ENCODE results near the gene MLPH. TPM values are rescaled to one million over a fixed set of nuclear protein-coding genes. Genes with fewer than 3 reads are reported as not detected.

Gene MLPH
- total and polyA plus RNA-seq, 9 of the 15 experiments (the other 6 are each of a cell fraction or from before 2014, with no cell fraction given), result 0.22 TPM; not detected in 8

GRCh38 chr2:237538001-237538720 lies 51.1 kb downstream of the MLPH start:
- no peak overlapping the region for H3K9ac ChIP-seq (ENCODE audit: insufficient read depth in 1 of 2, low read depth in 2 of 2, low read length in 2 of 2)
- peaks cover 6 to 68% of the 10 kb centered on the region in 2 experiments; a peak in 3 of 5 replicates for H3K27me3 ChIP-seq (ENCODE audit: control insufficient read depth in 2 of 2, insufficient read depth in 2 of 2, low read length in 2 of 2)
- ATAC-seq (no peak), FAIRE-seq (no peak), DNase-seq (ENCODE audit: extremely low read depth in 1 of 4, low spot score in 3 of 4) (no peak)
- BruUV-seq (replicated peaks), result no TSS peak
- 0% methylated on average over 21 of the region's 29 CpGs for WGBS (ENCODE audit: insufficient coverage, low coverage, missing lambda C conversion rate)
- ChIA-PET POLR2A (interaction anchor here (1.6 kb wide), 1 partner anchor 15 kb away, joined by 3 read pairs; no protein-coding TSS in a partner anchor), CTCF (ENCODE audit: low intra/inter-chr PET ratio) (interaction anchor here (0.6 kb wide), 1 partner anchor 1991 kb away, joined by 3 read pairs; no protein-coding TSS in a partner anchor)
- no peaks in the 10 kb centered on the region for H3K79me2 ChIP-seq (ENCODE audit: control insufficient read depth, insufficient read depth, low read length)
- H4K20me1 ChIP-seq (replicated peaks; ENCODE audit: control insufficient read depth, insufficient read depth, low read length), result no peaks in the 10 kb centered on the region
- intact Hi-C loops (cut with micrococcal nuclease), result no loop called here
- no peak overlapping the region for H2AFZ ChIP-seq (ENCODE audit: low read depth, low read length)
- no peaks in the 10 kb centered on the region for H3K9me3 ChIP-seq (replicated peaks; ENCODE audit: control insufficient read depth, insufficient read depth, low read depth, low read length)
- H3K4me3 ChIP-seq, result no peak overlapping the region
- no peaks in the 10 kb centered on the region for H3K9me1 ChIP-seq (ENCODE audit: control insufficient read depth, insufficient read depth, low read length)
- in situ Hi-C loops (cut with MboI), result no loop called here
- H3K4me2 ChIP-seq (ENCODE audit: insufficient read depth, low read length), result no peak overlapping the region
- no peak overlapping the region for H3K27ac ChIP-seq (ENCODE audit: extremely low read depth, low read depth, low read length)
- no peaks in the 10 kb centered on the region for H3K36me3 ChIP-seq (ENCODE audit: control insufficient read depth, insufficient read depth, low read length)
- H3K4me1 ChIP-seq (replicated peaks in 1 of 2; ENCODE audit: control insufficient read depth in 2 of 2, insufficient read depth in 2 of 2, low read length in 2 of 2), result no peaks in the 10 kb centered on the region; a peak in 2 of 5 replicates
- TF ChIP-seq CAMTA2 (CRISPR knock-in tag; conservative IDR thresholded peaks at IDR 0.05), result no peak
- no peak for TF ChIP-seq NCOA1 (IDR thresholded peaks at IDR 0.05; ENCODE audit: low read depth)
- no peak for TF ChIP-seq ETV1 (tag; conservative IDR thresholded peaks at IDR 0.05; ENCODE audit: low read depth)
- TF ChIP-seq CUX1 (CRISPR knock-in tag; IDR thresholded peaks at IDR 0.05), result no peak
- no peak for TF ChIP-seq ZNF408 (CRISPR knock-in tag; IDR thresholded peaks at IDR 0.05; ENCODE audit: low read depth)
- no peak for TF ChIP-seq JUNB (CRISPR knock-in tag; conservative IDR thresholded peaks at IDR 0.05)
- no peak for TF ChIP-seq ZC3H8 (IDR thresholded peaks at IDR 0.05)
- TF ChIP-seq FOXA1 (IDR thresholded peaks at IDR 0.05; ENCODE audit: borderline replicate concordance), result no peak
- TF ChIP-seq REST (IDR thresholded peaks at IDR 0.05; ENCODE audit: borderline replicate concordance), result no peak
- no peak for TF ChIP-seq REST (CRISPR knock-in tag; IDR thresholded peaks at IDR 0.05; ENCODE audit: low read depth)

Measured in K562 (cell line).